ENCODE data around the gene PRR22.

The PRR22 gene

DNA sequence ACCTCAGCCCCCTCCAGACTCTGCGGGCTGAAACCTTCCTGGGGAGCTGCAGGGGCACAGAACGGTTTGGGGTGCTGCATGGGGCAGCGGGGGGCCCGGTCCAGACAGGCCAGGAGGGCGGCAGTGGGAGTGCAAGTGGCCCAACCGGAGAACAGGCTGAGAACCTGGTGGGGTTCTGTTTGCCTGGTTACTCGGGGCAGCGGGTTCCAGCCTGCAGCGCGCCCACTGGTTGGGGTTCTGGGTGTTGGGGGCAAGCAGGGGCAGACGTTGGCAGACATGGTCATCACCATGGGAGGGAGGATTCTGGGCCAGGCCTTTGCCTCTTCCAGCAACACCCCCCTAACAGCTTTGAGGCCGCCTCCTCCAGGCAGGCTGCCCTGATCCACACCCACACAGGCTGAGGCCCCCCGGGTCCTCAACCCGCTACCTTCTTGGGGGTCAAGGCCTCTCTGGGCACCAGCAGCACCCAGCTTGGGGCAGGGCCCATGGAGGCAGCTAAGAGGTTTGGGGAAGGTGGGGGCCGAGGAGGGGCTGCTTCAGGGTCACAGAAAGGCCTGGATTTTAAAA, at the start of gene PRR22:
Gene PRR22 (minus strand): TSS at position 166 of the 567 bp plus-strand sequence. CDS start 86 bp downstream, at position 80.
- in situ Hi-C loops (cut with MboI; ENCODE audit: low sequenced_read_pairs) = no loop called here

DNA sequence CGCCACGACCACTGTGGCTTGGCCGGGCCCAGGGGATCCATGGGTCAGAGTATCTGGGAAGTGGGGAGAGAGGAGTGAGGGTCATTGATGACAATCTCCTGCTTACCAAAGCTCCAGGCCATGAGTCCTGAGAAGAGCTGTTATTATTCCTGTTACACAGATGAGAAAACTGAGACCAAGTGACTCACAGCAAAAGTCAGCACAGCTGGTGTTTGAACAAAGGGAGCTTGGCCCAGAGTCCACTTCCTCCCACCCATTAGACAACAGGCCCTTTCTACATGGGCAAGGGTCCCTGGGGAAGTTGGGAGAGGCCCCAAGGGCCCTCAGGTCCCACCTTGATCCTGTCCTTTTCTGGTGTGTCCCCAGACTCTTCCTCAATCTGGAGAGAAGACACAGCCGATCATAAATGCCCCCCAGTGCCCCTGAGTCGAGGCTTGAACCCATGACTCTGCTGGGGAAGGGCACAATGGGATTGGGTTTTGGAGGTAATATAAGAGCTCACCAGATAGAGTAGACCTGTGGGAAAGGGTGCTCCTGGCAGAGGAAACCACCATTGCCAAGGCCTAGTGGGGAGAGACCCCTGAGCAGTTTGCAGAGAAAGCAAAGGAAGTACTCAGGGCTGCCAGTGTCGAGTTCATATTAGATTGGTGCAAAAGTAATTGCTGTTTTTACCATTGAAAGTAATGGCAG, 48.1 kb upstream of the PRR22 start:
- in situ Hi-C loops (cut with MboI; ENCODE audit: low sequenced_read_pairs) = no loop called here

DNA sequence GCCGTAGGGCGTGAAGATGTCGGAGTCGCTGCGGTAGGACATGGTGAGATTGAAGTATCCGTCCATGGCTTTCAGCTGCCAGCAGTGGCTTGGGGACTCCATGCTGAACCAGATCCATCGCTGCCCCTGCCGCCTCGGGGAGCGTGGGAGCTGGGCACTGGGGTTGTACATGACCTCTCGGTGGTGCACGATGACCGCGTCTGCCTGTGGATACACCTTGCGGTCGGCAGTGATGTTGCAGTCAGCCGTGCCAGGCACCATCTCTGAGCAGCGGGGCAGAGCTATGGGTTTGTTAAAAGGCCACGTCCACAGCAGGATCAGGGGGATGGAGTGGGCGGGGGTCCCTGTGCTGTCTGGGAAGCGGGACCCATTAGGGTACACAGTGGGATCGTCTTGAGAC, 47.5 kb upstream of the PRR22 start:
- in situ Hi-C loops (cut with MboI; ENCODE audit: low sequenced_read_pairs) = no loop called here

- in situ Hi-C loops (cut with MboI; ENCODE audit: low sequenced_read_pairs) = no loop called here
Observed at GRCh38 chr19:5831159-5831558, 46.6 kb upstream of the PRR22 start.

- in situ Hi-C loops (cut with MboI; ENCODE audit: low sequenced_read_pairs) = no loop called here
Observed at GRCh38 chr19:5829567-5830310, 45.2 kb upstream of the PRR22 start.

GRCh38 chr19:5828661-5829566, 44.4 kb upstream of the PRR22 start:
- in situ Hi-C loops (cut with MboI; ENCODE audit: low sequenced_read_pairs) = no loop called here

- in situ Hi-C loops (cut with MboI; ENCODE audit: low sequenced_read_pairs) = no loop called here
Observed at GRCh38 chr19:5827891-5828660, 43.5 kb upstream of the PRR22 start.

DNA sequence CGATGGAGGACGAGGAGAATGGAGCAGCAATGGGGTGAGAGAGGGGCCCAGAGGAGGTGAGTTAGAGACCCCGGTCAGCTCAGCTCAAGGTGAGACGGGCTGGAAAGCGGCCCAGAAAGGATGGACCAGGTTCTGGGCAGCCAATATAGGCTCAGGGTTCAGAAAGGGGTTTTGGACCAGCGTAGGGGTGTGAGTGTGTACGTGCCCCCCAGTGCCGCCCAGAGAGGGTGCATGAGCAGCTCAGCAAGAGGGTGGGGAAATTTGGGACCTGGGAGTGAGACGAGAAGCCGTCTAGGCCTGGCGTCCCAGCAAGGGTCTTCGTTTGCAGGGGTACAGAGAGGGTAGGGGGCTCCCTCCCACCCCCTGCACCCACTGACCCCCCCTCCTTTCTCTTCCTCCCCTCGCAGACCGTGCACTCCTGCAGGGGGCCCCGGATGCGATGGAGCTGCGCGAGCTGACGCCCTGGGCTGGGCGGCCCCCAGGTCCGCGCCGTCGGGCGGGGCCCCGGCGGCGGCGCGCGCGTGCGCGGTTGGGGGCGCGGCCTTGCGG, 42.9 kb upstream of the PRR22 start:
- in situ Hi-C loops (cut with MboI; ENCODE audit: low sequenced_read_pairs) = no loop called here

GRCh38 chr19:5826531-5827341, 42.2 kb upstream of the PRR22 start:
- in situ Hi-C loops (cut with MboI; ENCODE audit: low sequenced_read_pairs) = no loop called here

GRCh38 chr19:5825178-5825577, 40.6 kb upstream of the PRR22 start:
- in situ Hi-C loops (cut with MboI; ENCODE audit: low sequenced_read_pairs) = no loop called here

GRCh38 chr19:5824751-5825150, 40.2 kb upstream of the PRR22 start:
- in situ Hi-C loops (cut with MboI; ENCODE audit: low sequenced_read_pairs) = no loop called here

- in situ Hi-C loops (cut with MboI; ENCODE audit: low sequenced_read_pairs) = no loop called here
Observed at GRCh38 chr19:5823579-5824281, 39.2 kb upstream of the PRR22 start.

- in situ Hi-C loops (cut with MboI; ENCODE audit: low sequenced_read_pairs) = no loop called here
Observed at GRCh38 chr19:5822181-5822844, 37.8 kb upstream of the PRR22 start.

DNA sequence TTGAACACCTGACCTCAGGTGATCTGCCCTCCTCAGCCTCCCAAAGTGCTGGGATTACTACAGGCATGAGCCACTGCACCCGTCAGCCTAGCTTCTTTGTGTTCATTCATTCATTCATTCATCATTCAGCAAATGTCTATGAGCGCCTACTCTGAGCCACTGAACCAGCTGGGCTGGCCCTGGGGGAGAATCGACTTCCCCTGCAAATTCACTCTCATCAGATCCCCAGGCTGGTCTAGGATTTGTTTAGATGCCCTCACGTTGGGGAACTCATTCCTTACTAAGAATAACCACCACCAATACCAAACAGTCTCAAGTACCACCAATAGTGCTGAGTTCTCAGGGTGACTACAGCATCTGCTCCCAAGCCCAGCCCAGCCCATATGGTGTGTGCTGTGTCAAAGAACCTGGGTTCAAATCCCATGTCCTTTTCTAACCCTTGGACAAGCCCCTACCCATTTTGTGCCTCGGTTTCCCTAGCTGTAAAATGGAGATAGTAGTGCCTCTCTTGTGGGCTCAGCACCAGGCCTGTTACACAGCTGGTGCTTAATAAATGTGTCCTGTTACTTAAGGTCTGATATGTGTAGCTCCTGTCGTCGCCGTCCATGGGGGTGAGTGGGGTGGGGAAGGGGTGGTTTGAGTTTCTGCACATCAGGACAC, 37.1 kb upstream of the PRR22 start:
- in situ Hi-C loops (cut with MboI; ENCODE audit: low sequenced_read_pairs) = no loop called here

- in situ Hi-C loops (cut with MboI; ENCODE audit: low sequenced_read_pairs) = no loop called here
Observed at GRCh38 chr19:5820785-5821184, 36.2 kb upstream of the PRR22 start.

- in situ Hi-C loops (cut with MboI; ENCODE audit: low sequenced_read_pairs) = no loop called here
Observed at GRCh38 chr19:5818594-5818993, 34.0 kb upstream of the PRR22 start.

DNA sequence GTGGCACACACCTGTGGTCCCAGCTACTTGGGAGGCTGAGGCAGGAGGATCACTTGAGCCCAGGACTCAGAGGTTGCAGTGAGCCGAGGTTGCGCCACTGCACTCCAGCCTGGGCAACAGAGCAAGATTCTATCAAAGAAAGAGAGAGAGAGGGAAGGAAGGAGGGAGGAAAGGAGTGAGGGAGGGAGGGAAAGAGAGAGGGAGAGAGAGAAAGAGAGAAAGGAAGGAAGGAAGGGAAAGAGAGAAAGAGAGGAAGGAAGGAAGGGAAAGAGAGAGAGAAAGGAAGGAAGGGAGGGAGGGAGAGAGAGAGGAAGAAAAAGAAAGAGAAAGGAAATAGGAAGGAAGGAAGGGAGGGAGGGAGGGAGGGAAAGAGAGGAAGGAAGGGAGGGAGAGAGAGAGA, 32.7 kb upstream of the PRR22 start:
- in situ Hi-C loops (cut with MboI; ENCODE audit: low sequenced_read_pairs) = no loop called here

DNA sequence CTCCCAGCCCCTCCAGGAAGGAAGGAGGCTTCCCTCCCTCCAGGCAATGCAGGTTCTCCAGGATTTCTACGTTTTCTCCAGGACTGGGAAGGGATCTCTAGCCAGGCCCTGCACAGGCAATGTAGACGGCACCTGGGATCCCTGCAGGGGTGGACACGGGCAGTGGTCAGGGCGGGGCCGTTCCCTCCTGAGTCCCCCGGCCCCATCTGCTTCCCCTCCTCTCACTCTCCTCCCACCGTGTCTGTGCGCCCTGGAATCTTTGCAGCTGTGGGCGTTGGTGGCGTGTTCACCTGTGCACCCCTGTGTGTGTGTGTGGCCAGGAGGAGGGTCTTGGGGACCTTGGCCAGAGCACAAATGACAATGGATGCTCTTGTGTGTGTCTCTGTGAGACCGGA, 30.3 kb upstream of the PRR22 start:
- in situ Hi-C loops (cut with MboI; ENCODE audit: low sequenced_read_pairs) = no loop called here

Data from HL-60/S4 treated with phorbol 12-myristate 13-acetate at 8.2 ng/mL for 4 days and 3 days (cell line).